Gastrocnemius medialis (tissue), 4 donors: ENCODE measurements around the gene NKX1-1. TPM values are rescaled to one million over a fixed set of nuclear protein-coding genes. Genes with fewer than 3 reads are reported as not detected.

Experiments
- ATAC-seq, 2 donors: fragments of 150-250 bp; one replicate each; pipeline ENCODE4 v1.9.1; 2016
- DNase-seq, 2 donors: peaks; one replicate each; pipeline ENCODE4 v3.0.0-alpha.2; 2019
- H3K27ac ChIP-seq, 4 donors: fragments of 200-600 bp; sonication (generic); 1 replicate in 1 of 4; 2 replicates in 3 of 4; pipeline ENCODE4 v1.5.1; 2016 to 2018; ENCODE audit warnings: mild to moderate bottlenecking in 2 of 4, moderate library complexity in 1 of 4
- H3K27me3 ChIP-seq, 3 donors: fragments of 200-600 bp; sonication (generic) in 2 of 3; 1 replicate in 1 of 3; 2 replicates in 2 of 3; pipeline versions ENCODE4 v1.5.1 to v1.6.0; 2016 to 2019; ENCODE audit warnings: mild to moderate bottlenecking in 1 of 3, moderate library complexity in 1 of 3
- H3K36me3 ChIP-seq, 2 donors: fragments of 200-600 bp; sonication (generic) in 1 of 2; one replicate each; pipeline ENCODE4 v1.5.1; 2017 to 2018
- H3K4me1 ChIP-seq, 2 donors: fragments of 200-600 bp; sonication (generic) in 1 of 2; one replicate each; pipeline ENCODE4 v1.5.1; 2016 to 2017; ENCODE audit warnings: mild to moderate bottlenecking in 2 of 2
- H3K4me3 ChIP-seq, 4 donors: fragments of 200-600 bp; sonication (generic) in 3 of 4; 1 replicate in 1 of 4; 2 replicates in 3 of 4; pipeline ENCODE4 v1.5.1; 2016 to 2019; ENCODE audit warnings: mild to moderate bottlenecking in 2 of 4
- H3K9me3 ChIP-seq, 3 donors: fragments of 200-600 bp; sonication (generic) in 2 of 3; 1 replicate in 1 of 3; 2 replicates in 2 of 3; pipeline ENCODE4 v1.5.1; 2016 to 2019
- POLR2A ChIP-seq, 2 donors: fragments of 450-650 bp; IDR thresholded peaks; one replicate each; pipeline ENCODE4 v1.6.1; 2017; ENCODE audit warnings: antibody characterized with exemption in 2 of 2, mild to moderate bottlenecking in 2 of 2, moderate library complexity in 2 of 2
- in situ Hi-C, 4 donors: fragments of 200-750 bp; cut with MboI; loops; one replicate each; pipeline versions ENCODE4 v1.15.0 to v1.8.0; 2017; ENCODE audit warnings: low sequenced_read_pairs in 4 of 4
- intact Hi-C: fragments of 100-400 bp; cut with DNase I; formaldehyde crosslinking; loops from one replicate; pipeline ENCODE4 v1.15.1; 2023; ENCODE audit warnings: low total_unique reads
- total RNA-seq, 4 donors: library from RNA; depleted of rRNA; stranded (reverse); fragments of >200 nt; gene quantifications; one replicate each; pipeline versions ENCODE4 v1.1.0 to v1.2.3, GENCODE V29; 2016
- TF ChIP-seq, protein P1 (sequence below), 5 experiments: fragments of 450-650 bp in 3 of 5; fragments of 200-600 bp in 2 of 5; sonication (generic) in 2 of 5; IDR thresholded peaks in 4 of 5; conservative IDR thresholded peaks in 1 of 5; 1 replicate in 4 of 5; 2 replicates in 1 of 5; pipeline ENCODE4 v1.5.1; 2016 to 2019; ENCODE audit warnings: antibody characterized with exemption in 5 of 5, mild to moderate bottlenecking in 3 of 5, moderate library complexity in 3 of 5

NKX1-1 gene
- total RNA-seq, 4 donors from 2014 or later = not detected

DNA sequence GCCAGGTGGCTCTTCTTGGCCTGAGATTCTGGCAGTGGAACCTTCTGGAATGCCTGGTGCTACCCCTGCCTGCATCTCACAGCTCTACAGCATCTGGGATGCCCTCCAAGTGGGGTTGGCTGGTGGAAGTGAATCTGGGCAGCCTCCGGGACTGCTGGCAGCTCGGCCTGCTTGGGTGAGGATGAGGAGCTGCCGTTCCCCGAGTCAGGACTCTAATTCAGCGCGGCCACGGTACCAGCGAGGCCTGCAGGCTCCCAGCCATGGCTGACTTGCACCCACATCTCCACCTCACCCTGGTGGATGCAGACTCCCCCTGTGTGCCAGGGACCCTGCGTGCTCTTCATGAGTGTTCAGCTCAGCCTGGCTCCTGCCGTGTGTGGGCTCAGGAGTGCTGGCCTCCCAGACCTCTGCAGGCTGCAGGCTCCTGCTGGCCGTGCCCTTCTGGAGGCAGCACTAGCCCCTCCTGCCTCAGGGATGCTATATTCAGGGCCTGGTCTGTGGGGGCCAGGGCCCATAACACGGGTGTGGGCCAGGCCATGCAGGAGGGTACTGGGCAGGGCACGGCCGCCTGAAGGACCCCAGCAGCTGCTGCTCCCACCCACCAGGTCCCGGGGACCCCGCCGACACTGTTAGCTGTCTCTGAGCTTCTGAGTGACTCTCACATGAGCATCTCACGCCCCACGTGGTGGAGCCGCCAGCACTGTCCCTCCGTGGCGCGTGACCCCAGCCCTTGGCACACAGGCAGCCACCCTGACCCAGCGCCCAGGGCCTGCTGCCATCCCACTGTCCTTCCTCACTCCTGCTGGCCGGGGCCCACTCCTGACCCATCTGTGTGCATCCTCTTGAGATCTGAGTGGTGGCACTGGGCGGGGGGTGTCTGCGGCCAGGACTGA, 48.6 kb downstream of the NKX1-1 start:
- Histone ChIP-seq H3K4me1 (no peaks in the 10 kb centered on the region), H3K4me3 (no peak overlapping the region), H3K9me3 (no peaks in the 10 kb centered on the region), H3K36me3 (peaks cover 0 to 18% of the 10 kb centered on the region in 2 donors), H3K27me3 (no peaks in the 10 kb centered on the region), H3K27ac (no peak overlapping the region)
- DNase-seq (no peak), ATAC-seq (no peak)
- in situ Hi-C loops (loop anchor here in 3 of 4 donors (10.0 to 25.0 kb wide), 3 partner anchors 220 to 280 kb away; no protein-coding TSS in a partner anchor), intact Hi-C loops (no loop called here)
- TF ChIP-seq, protein P1, sequence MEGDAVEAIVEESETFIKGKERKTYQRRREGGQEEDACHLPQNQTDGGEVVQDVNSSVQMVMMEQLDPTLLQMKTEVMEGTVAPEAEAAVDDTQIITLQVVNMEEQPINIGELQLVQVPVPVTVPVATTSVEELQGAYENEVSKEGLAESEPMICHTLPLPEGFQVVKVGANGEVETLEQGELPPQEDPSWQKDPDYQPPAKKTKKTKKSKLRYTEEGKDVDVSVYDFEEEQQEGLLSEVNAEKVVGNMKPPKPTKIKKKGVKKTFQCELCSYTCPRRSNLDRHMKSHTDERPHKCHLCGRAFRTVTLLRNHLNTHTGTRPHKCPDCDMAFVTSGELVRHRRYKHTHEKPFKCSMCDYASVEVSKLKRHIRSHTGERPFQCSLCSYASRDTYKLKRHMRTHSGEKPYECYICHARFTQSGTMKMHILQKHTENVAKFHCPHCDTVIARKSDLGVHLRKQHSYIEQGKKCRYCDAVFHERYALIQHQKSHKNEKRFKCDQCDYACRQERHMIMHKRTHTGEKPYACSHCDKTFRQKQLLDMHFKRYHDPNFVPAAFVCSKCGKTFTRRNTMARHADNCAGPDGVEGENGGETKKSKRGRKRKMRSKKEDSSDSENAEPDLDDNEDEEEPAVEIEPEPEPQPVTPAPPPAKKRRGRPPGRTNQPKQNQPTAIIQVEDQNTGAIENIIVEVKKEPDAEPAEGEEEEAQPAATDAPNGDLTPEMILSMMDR (IDR thresholded peaks at IDR 0.05 in 4 of 5, conservative IDR thresholded peaks at IDR 0.05 in 1 of 5) = no peak
- no peak for TF ChIP-seq POLR2A (IDR thresholded peaks at IDR 0.05)

DNA sequence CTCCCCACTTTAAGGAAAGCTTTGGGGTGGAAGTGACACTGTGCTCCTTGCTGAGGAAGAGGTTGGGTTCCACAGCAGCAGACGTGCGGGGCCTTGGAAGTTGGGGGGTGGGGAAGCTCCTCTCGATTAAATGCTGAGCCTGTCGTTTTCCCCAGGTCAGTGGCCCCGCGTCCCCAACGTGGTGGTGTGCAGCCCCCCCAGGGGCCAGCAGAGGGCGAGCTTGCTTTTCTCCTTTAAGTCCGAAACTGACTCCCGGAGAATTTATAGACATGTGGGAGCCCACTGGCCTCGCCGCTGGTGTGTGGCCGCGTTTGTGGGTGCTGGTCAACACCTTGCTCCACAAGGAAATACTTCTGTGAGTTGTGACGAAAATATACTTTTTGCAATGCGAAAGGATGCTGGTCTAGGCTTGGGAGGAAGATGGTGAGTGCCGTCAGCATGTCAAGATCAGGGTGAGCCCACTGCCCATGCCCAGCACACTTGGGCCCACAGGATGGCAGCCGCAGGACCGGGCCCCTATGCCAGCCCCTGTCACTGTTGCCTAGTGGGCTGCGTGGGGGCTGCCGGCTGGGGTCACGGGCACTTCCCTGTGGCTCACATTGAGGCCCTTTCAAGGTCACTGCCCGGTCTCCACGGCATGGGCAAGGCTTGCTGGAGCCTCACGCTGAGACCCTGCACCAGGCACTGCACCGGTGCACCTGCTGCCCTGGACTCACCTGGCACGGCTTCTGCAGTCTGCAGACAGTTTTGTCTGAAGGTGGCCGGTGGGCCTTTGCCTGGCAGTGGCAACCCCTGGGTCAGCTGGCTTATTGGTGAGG, 49.9 kb downstream of the NKX1-1 start:
- Histone ChIP-seq H3K9me3 (no peaks in the 10 kb centered on the region), H3K4me3 (no peak overlapping the region), H3K4me1 (peaks cover 3% of the 10 kb centered on the region in 2 donors), H3K27ac (no peak overlapping the region), H3K36me3 (peaks cover 0 to 22% of the 10 kb centered on the region in 2 donors), H3K27me3 (no peaks in the 10 kb centered on the region)
- ATAC-seq (no peak), DNase-seq (peak in 1 of 2 donors; percentile 38)
- TF ChIP-seq POLR2A (IDR thresholded peaks at IDR 0.05) = no peak
- TF ChIP-seq, protein P1 (IDR thresholded peaks at IDR 0.05 in 4 of 5, conservative IDR thresholded peaks at IDR 0.05 in 1 of 5) = peak; percentile 55 to 87 (median 73)
- intact Hi-C loops (no loop called here), in situ Hi-C loops (loop anchor here in 3 of 4 donors (10.0 to 25.0 kb wide), 3 partner anchors 219 to 281 kb away; no protein-coding TSS in a partner anchor)

DNA sequence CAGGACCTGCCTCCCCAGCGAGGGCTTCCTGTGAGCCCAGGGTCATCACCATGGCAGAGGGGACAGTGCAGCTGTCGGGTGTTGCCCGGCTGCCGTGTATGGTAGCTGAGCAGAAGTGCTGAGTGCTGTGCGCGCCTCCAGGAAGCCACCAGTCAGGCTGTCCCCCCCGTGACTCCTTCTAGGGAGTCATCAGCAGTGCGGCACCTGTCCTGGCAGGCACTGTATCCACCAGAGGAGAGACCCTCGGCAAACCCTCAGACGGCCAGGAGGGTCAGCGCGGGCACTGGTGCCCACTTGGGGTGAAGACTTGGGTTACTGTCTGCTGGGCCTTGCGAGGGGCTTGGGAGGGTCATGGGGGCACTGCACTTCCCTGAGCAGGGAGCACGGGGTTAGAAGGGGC, 50.9 kb downstream of the NKX1-1 start:
- H3K27ac ChIP-seq = no peak overlapping the region
- TF ChIP-seq, protein P1 (IDR thresholded peaks at IDR 0.05 in 4 of 5, conservative IDR thresholded peaks at IDR 0.05 in 1 of 5) = no peak
- no peak for TF ChIP-seq POLR2A (IDR thresholded peaks at IDR 0.05)
- H3K27me3 ChIP-seq = no peaks in the 10 kb centered on the region
- ATAC-seq (no peak), DNase-seq (no peak)
- H3K4me1 ChIP-seq = peaks cover 3 to 4% of the 10 kb centered on the region in 2 donors
- in situ Hi-C loops (loop anchor here in 3 of 4 donors (10.0 to 25.0 kb wide), 3 partner anchors 218 to 282 kb away; no protein-coding TSS in a partner anchor), intact Hi-C loops (loop anchor here (2.0 kb wide), 1 partner anchor 273 kb away; no protein-coding TSS in a partner anchor)
- H3K9me3 ChIP-seq = no peaks in the 10 kb centered on the region
- peaks cover 0 to 22% of the 10 kb centered on the region in 2 donors for H3K36me3 ChIP-seq
- H3K4me3 ChIP-seq = no peak overlapping the region

DNA sequence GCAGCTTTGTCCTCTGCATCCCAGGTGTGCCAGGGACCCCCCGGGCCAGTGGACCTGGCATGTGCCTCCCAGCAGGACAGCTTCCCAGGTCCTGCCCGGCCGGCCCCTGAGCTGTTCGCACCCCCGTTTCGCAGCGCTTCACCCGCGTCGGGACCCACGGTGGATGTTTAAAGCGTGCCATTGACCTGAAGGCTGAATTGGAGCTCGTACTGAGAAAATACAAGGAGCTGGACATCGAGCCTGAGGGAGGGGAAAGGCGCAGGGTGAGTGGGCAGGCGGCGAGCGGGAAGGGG, 51.3 kb downstream of the NKX1-1 start:
- no peak overlapping the region for H3K27ac ChIP-seq
- peaks cover 3 to 4% of the 10 kb centered on the region in 2 donors for H3K4me1 ChIP-seq
- DNase-seq (no peak), ATAC-seq (no peak)
- TF ChIP-seq, protein P1 (IDR thresholded peaks at IDR 0.05 in 4 of 5, conservative IDR thresholded peaks at IDR 0.05 in 1 of 5) = no peak
- TF ChIP-seq POLR2A (IDR thresholded peaks at IDR 0.05) = no peak
- no peaks in the 10 kb centered on the region for H3K27me3 ChIP-seq
- no peak overlapping the region for H3K4me3 ChIP-seq
- H3K36me3 ChIP-seq = peaks cover 0 to 23% of the 10 kb centered on the region in 2 donors
- intact Hi-C loops = loop anchor here (2.0 kb wide), 1 partner anchor 274 kb away; no protein-coding TSS in a partner anchor
- H3K9me3 ChIP-seq = no peaks in the 10 kb centered on the region
- in situ Hi-C loops = loop anchor here (5.0 to 25.0 kb wide), 4 partner anchors 218 to 282 kb away; no protein-coding TSS in a partner anchor
